SKM-1 (cell line): ENCODE measurements around the gene MEIOSIN.

Source experiments
- DNase-seq: peaks from one replicate; lab custom pipeline; 2025; ENCODE audit not compliant: unreplicated experiment; lab: John Stamatoyannopoulos, UW

MEIOSIN gene

DNA sequence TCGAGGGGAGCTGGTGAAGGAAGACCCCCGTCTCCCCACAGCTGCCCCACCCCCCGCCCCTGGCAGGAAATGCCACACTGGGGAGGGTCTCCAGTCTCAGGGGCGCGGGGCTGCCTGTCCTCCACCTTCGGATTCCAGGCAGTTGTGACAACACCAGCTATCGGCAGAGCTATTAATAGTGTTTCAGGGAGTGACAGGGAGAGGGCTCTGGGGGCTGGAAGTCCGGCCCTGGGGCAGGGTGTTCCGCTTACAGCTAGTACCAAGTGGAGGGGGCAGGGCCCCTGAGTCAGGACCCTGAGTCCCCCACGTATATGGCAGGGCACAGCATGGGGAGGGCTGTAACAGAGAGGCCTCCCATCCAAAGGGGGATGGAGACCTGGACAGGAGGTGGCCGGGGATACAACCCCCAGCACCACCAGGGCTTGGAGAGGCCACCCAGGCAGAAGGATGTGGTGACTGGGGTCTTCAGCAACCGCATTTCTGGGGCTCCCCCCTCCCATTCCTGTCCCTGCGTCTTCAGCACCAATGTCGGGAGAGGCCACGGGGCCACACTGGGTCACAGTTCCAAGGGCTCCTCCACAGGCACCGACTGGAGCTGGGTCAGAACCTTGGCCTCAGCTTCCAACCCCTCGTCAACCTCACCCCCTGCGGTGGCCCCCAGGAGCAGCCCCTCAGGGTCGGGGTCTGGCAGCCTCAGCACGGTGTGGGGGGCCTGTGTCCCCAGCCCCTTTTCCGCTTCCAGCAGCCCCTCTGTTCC is 31.9 kb downstream of the MEIOSIN start:
- DNase-seq, result no peak

DNA sequence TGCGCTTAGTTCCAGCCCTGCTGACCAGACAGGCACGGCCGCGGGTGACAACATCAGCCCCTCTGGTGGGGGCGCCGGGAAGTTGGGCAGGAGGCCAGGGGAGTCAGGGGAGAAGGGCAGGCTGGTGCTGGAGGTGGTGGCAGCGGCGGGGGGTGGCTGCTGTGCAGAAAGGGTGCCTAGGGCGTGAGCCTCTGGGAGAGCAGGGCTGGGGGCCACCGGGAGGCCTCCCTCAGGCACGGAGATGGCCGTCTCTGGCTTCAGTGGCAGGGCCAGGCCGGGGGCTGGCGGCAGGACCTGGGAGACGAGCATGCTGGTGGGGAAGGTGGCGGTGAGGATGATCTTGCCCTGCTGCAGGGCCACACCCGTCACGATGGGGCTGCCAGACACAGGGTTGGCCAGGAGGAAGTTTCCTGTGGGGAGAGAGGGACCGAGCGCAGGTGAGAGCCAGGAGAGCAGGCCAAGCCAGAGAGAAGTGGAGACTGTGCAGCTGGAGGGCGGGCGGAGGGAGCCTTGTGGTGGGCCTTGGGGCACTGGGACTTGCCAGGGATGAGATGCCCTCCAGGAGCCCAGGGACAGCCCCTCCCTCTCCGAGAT is 32.6 kb downstream of the MEIOSIN start:
- no peak for DNase-seq

DNA sequence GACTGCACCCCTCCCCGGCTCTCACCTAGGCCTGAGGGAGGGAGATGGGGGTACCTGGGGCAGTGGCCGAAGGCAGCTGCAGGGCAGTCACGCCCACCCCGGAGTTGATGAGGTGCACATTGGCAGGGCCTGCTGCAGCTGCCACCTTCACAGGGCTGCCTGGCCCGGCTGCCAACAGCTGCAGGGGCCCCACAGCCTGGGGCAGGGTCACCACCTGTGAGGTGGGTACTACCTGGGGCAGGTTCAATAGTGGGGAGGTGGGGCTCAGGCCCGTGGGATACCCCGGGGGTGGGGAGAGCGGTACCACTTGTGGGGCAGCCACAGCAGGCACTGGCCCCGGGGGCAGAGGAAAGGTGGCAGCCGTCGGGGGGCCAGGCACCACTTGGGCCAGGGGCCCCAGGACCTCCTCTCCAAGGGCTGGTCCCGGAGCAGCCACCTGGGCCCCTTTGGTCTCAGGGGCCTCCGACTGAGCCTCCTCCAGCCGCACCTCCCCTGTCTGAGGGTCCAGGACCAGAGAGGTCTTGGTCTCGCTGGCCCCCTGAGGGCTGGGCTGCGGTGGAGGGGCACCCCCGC is 33.1 kb downstream of the MEIOSIN start:
- DNase-seq, result no peak

DNA sequence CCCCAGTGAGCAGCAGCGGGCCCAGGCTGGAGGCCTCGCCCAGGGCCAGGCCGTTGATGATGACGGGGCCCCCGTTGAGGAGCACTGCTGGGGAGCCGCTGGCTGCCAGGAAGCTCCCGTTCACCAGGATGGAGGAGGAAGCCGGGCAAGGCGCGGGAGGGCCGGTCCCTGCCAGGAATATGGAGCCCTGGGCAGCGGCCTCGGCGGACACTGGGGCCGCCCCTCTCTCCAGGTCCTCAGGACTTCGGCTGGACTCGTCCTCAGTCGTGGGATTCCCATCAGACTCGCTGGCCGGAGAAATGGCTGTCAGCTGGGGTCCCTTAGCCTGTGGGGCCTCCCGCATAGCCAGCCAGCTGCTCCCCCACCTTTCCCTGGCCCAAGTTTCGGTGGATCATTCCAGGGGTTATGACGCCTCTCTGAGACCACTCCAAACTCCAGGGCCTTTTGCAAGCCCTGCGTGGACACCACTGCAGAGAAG is 33.7 kb downstream of the MEIOSIN start:
- no peak for DNase-seq

DNA sequence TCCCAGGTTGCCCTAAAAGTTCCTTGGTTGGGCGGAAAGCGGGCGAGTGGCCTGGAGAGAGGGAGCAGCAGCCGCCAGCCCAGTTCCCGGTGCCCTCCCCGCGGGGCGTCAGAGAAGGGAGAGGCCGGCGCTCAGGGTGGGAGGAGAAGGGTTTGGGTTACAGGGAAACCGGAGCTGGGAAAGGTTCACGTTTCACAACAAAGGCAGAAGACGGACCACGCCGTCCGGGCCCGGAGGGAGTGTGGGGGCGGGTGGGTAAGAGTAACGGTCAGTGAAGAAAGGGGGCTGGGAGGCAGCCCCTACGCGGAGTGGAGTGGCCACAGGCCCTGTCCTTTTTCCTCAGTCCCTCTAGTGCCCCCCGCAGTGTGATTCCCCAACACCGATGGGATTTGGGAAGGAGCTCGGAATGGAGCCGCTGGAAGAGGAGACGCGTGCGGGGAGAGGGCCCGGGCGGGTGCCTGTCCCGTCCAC is 34.2 kb downstream of the MEIOSIN start:
- no peak for DNase-seq

DNA sequence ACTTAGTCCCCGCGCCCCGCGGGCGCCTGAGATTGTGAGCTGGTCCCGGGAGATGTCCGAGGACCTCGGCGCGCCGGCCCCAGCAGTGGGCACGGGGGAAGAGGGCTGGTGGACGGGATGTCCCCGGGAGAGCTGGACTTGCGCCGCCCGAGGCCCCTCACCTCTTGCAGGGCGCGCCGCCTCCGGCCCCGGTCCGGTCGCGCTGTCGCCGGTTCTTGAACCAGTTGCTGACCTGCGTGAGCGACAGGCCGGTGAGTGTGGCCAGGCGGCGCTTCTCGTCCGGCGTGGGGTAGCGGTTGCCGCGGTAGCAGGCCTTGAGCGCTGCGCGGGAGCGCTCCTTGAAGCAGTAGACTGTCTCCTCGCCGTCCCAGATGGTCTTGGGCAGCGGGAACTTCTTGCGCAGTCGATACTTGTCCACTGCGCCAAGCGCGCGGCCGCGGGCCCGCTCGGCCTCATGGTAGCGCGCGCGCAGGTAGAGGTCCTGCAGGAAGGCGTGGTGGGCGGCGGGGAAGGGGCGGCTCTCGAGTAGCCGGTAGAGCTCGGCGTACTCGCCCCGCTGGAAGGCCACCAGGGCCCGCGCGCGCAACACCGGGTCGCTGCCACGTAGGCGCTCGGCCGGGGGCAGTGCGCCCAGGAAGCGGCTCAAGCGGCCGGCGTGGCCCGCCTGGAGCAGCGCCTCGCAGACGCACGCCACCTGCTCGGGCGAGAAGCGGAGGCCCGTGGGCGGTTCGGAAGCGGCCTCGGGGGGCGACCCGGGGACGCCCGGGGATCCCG is 34.8 kb downstream of the MEIOSIN start:
- DNase-seq, result no peak

DNA sequence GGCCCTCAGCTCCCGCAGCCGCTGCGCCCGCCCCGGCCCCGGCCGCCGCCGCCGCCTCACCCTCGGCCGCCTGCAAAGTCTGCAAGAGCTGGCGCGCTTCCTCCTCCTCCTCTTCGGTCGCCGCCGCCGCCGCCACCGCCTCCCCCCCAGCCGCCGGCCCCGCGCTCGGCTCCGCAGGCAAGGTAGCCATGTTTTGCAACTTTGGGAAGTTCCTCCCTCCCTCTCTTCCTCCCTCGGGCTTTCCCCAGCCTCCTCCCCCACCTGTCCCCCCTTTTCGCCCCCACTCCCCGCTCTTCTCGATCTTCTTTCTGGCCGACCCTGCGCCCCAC is 35.4 kb downstream of the MEIOSIN start:
- no peak for DNase-seq

DNA sequence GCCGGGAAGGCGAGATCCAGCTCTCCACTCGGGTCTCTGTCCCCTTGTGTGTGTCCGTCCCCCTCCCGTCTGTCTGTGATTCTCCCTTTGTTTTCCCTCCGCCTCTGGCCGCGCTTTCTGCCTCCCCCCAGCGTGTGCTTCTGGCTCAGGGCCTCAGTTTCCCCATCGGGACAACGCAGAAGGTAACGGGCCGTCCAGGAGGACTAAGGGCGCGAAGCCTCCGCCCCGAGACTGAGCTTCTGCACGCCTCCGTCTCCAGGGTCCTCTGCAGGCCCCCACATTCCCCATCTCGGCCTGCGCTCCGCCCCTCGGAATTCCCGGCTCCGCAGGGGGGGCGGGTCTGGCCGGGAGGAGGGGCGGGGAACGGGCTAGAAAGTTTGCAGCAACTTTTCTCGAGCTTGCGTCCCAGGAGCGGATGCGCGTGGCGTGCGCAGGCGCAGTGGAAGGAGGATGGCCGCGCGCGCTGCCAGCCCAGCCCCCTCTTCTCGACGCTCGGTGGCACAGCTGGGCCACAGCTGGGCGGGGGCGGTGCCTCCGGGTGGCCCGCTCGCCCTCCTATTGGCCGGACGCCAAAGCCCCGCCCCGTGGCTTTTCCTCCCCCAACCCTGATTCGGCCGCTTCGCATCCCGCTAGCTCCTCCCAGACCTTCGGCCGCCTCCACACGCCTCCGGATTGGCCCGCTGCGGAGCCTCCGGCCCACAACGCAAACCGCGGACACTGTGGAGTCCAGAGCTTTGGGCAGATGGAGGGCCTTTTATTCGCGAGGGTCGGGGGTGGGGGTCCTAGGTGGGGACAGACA is 35.9 kb downstream of the MEIOSIN start, which contains the start of gene SIX5:
Gene SIX5, minus strand, starts transcription at position 269 of the 799 bp plus-strand sequence. CDS start 408 bp downstream, outside the sequence.
- no peak for DNase-seq

DNA sequence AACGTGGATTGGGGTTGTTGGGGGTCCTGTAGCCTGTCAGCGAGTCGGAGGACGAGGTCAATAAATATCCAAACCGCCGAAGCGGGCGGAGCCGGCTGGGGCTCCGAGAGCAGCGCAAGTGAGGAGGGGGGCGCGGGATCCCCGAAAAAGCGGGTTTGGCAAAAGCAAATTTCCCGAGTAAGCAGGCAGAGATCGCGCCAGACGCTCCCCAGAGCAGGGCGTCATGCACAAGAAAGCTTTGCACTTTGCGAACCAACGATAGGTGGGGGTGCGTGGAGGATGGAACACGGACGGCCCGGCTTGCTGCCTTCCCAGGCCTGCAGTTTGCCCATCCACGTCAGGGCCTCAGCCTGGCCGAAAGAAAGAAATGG is 36.6 kb downstream of the MEIOSIN start:
- DNase-seq, result no peak

DNA sequence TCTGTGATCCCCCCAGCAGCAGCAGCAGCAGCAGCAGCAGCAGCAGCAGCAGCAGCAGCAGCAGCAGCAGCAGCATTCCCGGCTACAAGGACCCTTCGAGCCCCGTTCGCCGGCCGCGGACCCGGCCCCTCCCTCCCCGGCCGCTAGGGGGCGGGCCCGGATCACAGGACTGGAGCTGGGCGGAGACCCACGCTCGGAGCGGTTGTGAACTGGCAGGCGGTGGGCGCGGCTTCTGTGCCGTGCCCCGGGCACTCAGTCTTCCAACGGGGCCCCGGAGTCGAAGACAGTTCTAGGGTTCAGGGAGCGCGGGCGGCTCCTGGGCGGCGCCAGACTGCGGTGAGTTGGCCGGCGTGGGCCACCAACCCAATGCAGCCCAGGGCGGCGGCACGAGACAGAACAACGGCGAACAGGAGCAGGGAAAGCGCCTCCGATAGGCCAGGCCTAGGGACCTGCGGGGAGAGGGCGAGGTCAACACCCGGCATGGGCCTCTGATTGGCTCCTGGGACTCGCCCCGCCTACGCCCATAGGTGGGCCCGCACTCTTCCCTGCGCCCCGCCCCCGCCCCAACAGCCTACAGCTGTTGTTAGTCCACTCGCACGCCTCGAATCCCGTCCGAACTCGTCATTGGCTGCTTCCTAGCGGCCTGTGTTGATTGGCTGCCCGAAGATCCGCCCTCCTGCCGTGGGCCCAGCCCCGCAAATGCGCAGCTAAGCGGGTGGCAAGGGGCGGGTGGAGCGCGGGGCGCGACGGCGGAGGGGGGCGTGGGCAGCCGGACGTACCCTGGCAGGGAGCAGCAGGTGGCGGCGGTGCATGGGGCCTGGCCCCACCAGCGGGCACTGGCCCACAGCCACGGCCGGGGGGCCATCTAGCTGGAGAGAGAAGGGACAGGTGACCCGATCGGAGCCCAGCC is 37.2 kb downstream of the MEIOSIN start:
- no peak for DNase-seq

DNA sequence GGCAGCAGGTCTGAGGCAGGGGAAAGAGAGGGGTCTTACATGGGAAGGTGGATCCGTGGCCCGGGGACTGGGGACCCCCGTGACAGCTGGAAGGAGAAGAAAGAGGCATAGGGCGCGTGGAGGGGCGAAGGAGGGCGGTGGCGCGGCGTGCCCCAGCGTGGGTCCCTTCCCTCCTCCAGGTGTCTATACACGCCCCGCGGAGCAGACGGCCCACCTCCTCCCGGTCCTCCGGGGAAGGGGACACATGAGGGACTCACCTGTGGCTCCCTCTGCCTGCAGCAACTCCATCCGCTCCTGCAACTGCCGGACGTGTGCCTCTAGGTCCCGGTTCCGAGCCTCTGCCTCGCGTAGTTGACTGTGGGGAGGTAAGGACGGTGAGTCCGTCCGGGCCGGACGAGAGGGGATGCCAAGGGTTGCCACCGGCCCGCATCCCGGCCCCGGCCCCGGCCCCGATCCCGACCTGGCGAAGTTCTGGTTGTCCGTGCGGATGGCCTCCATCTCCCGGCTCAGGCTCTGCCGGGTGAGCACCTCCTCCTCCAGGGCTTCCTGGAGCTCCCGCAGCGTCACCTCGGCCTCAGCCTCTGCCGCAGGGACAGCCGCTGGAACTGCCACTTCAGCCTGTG is 38.2 kb downstream of the MEIOSIN start:
- DNase-seq, result no peak

DNA sequence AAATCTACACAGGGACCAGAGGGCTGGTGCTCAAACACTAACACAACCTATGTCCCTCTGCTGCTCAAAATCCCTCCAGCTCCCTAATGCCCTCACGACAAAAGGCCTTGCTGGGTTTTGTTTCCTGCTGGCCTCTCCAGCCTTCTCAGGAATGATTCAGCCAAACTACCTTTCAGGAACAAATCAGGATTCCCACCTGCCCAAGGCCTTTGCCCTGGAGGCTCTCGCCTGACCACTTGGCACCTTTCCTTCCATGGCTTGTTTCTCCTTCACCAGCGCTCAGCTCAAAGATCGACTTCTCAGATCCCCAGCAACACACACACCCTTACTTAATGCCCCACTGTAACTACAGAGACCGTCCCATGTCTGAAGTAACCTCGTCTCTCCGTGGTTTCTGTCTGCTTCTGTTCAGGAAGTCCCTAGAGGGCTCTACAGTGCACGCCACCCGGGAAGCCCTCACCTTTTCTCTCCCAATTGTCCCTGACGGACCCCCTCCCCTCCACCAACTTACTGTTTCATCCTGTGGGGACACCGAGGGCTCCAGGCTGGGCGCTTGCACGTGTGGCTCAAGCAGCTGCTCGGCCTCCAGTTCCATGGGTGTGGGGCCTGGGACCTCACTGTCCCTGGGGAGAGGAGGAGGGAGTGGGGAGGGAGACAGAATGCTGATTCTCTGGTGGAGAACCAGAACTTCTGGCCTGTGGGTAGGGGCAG is 39.0 kb downstream of the MEIOSIN start:
- no peak for DNase-seq

DNA sequence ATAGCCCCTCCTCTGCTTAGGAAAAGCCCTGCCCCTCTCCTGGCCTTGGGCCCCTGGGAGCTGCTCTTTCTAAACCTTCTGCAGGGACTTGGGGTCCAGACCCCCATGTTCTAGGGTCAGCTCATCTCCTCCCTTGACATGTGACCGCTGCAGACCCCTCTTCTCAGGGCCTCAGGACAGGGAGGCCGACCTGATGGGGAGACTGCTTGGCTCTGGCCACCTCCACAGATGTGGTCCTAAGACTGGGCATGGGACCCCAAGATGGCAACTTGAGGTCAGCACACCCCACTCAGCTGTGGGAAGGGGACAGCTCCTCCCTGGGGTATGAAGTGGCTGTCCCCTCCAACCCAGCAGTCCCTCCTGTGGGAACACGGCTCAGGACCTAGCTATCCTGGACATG is 39.7 kb downstream of the MEIOSIN start:
- DNase-seq, result no peak

DNA sequence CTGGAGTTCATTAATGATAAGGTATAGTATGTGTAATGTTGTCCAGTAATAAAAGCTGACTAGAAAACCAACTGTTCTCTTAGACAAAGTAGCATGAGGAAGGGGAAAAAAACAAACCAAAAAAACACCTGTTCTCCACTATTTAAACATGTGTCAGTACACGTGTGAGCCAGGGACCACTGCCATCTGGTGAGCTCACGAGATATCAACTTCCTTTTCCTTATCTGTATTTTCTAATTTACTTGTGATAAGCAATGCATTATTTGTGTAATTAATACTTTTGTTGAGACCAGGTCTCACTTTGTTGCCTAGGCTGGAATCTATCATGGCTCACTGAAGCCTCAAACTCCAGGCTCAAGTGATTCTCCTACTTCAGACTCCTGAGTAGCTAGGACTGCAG is 40.1 kb downstream of the MEIOSIN start:
- DNase-seq, result no peak

DNA sequence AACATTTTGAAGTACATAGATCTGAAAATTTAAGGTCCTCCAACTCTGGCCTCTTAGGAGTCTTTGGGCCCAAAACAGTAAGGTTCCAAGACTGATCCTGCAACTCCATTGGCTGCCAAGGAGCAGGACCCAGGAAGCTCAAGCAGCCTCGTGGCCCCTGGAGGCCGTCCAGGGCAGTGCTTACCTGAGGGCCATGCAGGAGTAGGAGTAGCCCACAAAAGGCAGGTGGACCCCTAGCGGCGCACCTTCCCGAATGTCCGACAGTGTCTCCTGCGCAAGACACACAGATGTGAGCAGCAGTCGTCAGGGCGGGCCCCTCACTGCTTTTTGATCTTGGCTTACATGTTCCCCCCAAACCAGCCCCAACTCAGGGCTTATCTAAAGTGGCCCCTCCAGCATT is 41.5 kb downstream of the MEIOSIN start:
- DNase-seq, result no peak

DNA sequence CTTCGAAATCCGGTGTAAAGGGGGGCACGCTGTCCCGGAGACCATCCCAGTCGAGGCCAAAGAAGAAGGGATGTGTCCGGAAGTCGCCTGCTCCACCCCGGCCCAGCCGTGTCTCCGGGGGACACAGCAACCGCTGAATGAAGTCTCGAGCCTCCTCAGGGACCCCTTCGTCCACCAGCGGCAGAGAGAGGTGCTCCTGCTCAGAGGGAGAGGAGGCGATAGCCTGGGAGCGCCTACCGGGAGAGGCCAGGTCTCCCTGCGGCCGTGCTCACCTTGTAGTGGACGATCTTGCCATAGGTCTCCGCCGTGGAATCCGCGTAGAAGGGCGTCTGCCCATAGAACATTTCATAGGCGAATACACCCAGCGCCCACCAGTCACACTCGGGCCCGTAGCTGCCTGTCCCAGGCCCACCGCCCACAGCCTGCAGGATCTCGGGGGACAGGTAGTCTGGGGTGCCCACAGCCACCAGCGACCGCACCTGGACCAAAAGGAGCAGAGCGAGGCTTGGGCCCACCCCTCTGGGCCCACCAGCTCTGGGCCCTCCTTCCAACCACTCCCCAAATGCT is 44.2 kb downstream of the MEIOSIN start:
- no peak for DNase-seq

DNA sequence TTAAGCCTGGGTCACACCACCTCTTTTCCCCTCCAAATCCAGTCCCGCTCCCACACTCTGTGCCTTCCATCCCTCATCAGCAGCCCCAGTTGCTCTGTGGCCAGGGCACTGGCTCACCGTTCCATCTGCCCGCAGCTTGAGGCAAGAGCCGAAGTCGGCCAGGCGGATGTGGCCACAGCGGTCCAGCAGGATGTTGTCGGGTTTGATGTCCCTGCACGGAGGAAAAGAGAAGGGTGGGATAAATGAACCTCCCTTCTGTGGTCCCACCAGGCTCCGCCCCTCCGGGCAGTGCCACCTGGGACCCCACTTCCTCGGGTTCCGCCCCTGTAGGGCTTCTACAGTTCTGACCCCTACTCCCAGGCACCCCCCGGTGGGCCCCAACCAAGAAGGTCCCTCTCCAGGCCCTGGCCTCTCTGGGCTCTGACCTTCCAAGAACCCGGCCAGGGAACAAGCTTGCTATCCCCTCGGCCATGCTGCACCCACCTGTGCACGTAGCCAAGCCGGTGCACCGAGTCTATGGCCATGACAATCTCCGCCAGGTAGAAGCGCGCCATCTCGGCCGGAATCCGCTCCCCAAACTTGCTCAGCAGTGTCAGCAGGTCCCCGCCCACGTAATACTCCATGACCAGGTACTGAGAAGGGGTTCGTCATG is 44.9 kb downstream of the MEIOSIN start:
- DNase-seq, result no peak
